NCI-H1048 (cell line): ENCODE data around the gene FGF1.
A peak's percentile ranks its signal among the peaks of the same experiment; 100 is the strongest.

ENCODE experiments used
- DNase-seq: peaks from one replicate; lab custom pipeline; 2025; lab: John Stamatoyannopoulos, UW

Gene FGF1

DNA sequence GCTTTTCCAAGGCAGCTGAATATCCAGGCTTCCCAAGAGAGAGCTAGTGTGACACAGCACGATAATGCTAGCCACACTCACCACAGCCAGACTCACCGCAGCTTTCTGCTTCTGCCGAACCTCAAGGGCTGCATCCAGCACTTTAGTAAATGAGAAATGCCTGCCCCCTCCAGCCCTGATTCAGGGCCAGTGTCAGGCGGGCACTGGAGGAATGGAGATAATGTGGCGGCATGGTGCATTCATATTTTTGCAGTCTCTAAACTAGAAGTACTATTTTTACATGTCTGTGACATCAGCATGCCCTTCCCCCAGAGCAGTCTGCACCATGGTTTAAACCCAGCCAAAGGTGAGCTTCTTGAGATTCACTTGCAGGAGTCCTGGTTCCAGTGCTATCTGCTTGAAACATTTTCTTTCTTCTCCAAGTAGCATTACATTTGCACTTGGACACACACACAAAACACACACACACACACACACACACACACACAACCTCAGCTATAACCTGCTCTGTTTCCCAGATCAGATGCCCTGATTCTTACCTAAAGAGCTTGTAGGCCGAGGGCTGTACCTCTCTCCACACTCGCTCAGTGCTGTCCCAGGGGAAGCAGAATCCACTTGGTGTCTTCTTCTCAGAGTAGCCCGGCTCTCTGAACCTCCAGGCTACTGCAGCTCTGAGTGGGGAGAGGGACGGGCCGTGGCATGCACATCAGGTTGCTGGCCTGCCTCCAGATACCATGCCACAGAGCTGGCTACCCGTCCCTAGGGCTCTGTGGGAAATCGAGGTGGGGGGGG, at the start of gene FGF1:
TSS of gene FGF1 (minus strand) at position 673 of the 792 bp plus-strand sequence. CDS start 71,963 bp downstream, outside the sequence.
- DNase-seq = no peak

GRCh38 chr5:142727735-142728047, 41.8 kb upstream of the FGF1 start:
- DNase-seq = no peak

GRCh38 chr5:142726188-142726731, 40.4 kb upstream of the FGF1 start:
- DNase-seq = no peak

DNA sequence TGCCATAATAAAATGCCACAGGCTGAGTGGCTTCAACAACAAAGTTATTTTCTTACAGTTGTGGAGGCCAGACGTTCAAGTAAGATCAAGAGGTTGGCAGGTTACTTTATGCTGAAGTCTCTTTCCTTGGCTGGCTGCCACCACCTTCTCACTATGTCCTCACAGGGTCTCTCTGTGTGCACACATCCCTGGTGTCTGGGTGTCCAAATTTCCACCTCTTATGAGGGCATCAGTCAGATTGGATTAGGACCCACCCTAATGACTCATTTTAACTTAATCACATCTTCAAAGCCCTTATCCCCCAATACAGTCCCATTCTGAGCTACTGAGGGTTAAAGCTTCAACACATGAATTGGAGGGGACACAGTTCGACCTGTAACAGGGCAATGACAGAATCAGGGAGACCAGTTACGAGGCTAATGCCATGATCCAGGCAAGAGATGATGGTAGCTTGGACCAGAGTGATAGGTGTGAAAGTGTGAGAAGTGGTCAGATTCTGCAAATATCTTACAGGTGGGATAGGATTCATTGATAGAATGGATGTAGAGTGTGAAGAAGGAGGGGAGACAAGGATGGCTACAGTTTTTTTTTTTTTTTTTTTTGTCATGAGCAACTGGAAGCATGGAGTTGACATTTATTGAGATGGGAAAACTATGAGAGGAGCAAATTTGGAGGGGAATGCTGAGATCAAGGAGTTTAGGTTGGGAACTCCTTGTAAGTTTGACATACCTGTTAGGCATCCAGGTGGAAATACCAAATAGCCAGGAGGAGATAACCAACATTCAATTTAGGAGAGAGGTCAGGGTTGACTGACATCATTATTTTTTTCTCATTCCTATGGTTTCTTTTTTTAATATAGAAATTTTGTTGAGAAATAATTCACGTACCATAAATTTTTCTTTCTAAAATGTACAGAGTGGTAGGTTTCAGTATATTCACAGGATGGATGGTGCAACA, 39.6 kb upstream of the FGF1 start:
- no peak for DNase-seq

DNA sequence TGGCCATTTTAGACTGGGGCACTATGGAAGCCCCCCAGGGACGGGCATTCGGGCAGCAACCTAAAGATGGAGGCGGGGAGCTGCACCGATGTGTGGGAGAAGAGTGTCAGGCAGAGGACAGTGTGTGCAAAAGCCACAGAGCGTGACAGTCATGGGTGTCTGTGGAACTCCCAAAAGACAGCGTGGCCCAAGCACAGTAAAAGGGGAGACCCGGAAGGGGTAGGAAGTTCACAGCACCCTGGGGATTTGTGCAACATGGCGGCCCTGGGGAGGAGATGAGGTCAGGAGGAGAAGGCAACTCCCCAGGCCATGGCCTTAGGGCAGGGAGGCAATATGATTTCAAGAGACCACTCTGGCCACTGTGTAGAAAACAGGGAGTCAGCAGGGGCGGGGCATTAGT, 38.9 kb upstream of the FGF1 start:
- DNase-seq = no peak

GRCh38 chr5:142722896-142723295, 37.0 kb upstream of the FGF1 start:
- DNase-seq = no peak

DNA sequence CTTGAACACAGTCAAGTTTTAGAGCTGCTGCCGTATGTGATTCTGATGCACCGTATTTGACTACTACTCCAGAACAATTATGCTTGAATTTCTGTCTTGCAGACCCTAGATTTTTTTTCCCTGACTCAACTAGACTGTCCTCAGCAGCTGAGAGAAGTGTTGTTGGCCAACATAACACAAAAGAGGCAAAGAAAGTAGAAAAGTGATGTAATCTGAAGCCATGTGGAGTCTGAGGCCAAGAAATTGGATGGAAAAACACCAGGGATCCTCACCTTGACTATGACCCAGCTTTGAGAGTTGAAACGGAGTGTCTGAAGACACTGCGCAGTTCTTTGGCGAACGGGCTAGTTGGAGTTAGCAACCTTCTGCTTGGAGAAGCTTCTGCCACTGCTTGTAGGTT, 36.3 kb upstream of the FGF1 start:
- no peak for DNase-seq

- DNase-seq = no peak
These were observed 34.9 kb upstream of the FGF1 start for GRCh38 chr5:142720641-142721271.

DNA sequence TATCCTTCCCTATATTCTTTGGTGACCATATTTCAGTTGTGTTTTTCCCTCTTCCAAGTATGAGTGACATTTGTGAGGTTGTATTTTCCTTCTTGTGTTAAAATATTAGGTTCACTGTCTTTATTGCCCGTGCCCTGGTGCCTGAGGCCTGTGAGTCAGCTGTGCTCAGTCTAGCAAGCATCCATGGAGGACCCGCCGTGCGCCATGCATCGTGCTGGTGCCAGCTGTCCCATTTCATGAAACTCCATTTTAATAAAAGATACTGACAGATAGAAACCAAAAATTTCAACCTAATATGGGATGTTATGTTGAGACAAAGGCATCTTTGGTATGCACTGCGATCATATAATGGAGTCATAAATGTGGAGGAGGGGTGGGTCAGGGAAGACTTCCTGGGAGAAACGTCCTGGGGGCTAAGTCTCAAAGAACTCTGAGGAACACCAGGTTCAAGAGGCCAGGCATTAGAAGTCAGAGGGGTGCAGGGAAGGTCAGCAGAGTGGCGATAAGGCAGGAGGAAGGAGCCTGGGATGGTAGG, 34.0 kb upstream of the FGF1 start:
- DNase-seq = no peak

- no peak for DNase-seq
These were observed 31.8 kb upstream of the FGF1 start for GRCh38 chr5:142717582-142718215.

DNA sequence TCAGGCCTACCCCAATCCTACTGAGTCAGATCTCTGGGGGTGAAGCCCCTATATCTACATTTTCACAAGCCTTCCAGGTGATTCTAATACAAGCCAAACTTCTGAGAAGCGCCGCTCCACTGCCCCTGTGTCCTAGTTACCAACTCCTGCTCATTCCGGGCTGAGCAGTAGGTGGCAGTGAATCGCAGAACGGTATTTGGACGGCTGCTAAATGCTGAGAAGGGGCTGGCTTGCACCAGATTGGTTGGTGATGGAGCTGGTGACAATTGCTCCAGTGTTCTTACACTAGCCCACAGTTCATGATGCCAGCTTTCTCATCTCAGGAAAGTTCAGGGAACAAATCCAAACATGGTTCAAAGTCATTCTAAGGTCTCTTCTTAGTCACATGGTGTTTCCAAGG, 31.1 kb upstream of the FGF1 start:
- no peak for DNase-seq

- no peak for DNase-seq
These were observed 29.4 kb upstream of the FGF1 start for GRCh38 chr5:142715291-142715690.

- peak; percentile 52 for DNase-seq
These were observed 27.3 kb upstream of the FGF1 start for GRCh38 chr5:142713121-142713706.

GRCh38 chr5:142703153-142703552, 17.3 kb upstream of the FGF1 start:
- no peak for DNase-seq

DNA sequence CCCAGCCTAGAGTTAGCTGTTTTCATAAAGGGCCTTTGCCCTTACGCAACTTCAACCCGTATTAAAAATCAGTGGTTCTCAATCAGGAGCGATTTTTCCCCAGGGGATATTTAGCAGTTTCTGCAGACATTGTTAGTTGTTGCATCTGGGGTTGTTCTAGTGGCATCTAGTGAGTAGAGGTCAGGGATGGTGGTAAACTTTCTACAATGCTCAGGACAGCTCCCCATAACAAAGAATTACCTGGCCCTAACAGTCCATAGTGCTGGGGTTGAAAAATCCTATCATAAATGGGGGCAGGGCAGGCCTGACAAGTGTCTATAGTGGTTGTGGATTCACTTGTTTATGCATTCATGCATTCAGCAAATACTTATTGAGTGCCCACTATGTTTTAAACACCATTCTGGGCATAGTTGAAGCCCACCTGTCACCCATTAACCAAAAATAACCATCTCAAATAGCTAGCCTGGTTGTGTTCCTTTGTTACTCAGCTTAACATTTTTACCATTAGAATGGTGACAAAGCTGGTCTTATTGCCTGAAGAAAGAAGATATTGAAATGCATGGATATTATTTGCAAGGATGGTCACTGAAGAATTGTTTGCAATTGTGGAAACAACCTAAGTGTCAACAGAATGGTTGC, 15.9 kb upstream of the FGF1 start:
- DNase-seq = no peak

DNA sequence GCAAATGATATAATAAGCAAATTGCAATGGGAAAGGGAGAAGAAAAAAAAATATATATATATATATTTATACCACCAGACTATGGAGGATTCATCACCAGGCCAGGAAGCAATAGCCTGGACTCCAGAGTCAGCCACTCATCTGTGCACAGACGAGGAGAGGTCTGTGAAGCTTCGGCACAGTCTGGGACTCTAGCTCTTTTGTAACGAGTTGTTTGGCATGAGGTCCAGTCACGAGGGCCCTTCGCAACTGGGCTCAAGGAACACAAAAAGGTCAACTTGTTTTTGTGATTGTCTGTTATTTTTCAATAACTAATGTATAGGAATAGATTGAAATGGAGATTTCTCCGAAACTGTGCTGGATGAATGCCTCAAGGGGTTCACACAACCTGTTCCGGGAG, 14.7 kb upstream of the FGF1 start:
- DNase-seq = no peak

DNA sequence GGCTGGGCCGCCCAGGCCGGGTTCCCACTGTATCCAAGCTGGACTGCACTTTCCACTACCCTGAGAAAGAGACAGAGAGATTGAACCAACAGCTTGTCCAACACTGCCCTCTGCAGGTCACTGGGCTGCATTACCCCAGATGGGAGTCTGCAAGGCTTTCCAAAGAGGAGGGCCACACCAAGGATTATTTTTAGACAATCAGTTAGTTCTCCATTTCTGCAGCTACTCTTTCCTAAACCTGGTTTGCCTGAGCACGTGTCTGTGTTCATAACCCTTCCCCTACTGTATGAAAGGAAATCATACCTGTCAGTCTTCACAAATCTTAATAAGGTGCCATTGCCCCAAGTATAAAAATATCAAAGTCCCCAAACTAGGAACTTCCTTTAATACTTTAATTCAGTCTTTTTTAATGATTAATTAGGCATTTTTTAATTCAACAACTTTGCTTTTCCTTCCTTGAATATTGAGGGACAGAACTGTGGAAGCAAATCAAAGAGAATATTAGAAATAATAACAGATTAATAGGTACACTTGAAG, 13.4 kb upstream of the FGF1 start:
- DNase-seq = peak; percentile 31

- no peak for DNase-seq
These were observed 12.7 kb upstream of the FGF1 start for GRCh38 chr5:142698447-142699183.

DNA sequence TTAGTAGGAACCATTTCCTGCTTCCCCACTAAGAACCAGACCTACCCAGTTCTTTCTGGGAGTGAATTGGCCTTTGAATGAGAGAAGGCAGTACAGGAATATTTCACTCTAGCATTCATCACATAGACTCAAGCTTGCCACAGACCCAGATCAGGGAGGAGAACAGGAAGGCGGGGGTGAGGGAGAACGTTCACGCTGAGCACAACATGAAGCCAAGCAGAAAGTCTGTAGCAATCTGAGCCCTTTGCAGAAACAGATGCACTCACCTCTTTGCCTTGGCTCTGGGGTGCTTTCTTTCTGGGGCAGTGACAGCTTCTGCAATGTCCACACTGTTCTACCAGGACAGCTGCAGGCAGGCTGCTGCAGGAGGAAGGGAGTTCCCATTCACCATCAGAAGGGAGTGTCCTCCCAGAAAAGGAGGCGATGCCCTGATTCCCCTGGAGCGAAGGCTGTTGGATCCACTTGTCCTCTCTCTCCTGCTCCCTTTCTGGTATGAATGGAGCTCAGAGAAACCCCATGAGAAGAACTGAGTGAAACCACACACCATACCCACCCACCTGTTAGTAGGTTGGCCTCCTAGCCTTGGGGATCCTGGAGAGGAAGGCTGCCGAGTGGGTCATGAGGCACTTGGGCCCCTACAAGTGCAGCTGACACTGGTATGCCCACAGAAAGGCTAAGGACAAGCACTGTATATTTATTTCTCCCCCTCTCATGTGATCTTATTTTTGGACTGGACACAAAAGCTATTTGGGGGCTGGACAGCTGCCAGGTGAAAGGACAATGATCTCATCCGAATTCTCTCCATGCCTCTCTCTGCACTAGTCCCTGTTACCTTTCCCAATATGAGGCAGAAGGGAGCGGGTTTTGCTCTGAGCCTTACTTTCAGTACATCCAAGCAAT, 11.7 kb upstream of the FGF1 start:
- no peak for DNase-seq
